Neural progenitor cell (in vitro differentiated cells): ENCODE measurements around the gene SLC16A5.

Experiments used
- EZH2 ChIP-seq: fragments of 200-600 bp; sonication (generic); IDR thresholded peaks from 2 replicates; pipeline ENCODE4 v1.6.1; 2017; ENCODE audit warnings: antibody characterized with exemption, mild to moderate bottlenecking, moderate library complexity
- EZH2phosphoT487 ChIP-seq: fragments of 200-600 bp; sonication (generic); IDR thresholded peaks from 2 replicates; pipeline ENCODE4 v1.6.1; 2017; ENCODE audit warnings: antibody characterized with exemption
- TF ChIP-seq, protein P1 (sequence below): fragments of 200-600 bp; sonication (generic); IDR thresholded peaks from 2 replicates; pipeline ENCODE4 v1.5.1; 2017; ENCODE audit warnings: antibody characterized with exemption, mild to moderate bottlenecking

- TF ChIP-seq, protein P1, sequence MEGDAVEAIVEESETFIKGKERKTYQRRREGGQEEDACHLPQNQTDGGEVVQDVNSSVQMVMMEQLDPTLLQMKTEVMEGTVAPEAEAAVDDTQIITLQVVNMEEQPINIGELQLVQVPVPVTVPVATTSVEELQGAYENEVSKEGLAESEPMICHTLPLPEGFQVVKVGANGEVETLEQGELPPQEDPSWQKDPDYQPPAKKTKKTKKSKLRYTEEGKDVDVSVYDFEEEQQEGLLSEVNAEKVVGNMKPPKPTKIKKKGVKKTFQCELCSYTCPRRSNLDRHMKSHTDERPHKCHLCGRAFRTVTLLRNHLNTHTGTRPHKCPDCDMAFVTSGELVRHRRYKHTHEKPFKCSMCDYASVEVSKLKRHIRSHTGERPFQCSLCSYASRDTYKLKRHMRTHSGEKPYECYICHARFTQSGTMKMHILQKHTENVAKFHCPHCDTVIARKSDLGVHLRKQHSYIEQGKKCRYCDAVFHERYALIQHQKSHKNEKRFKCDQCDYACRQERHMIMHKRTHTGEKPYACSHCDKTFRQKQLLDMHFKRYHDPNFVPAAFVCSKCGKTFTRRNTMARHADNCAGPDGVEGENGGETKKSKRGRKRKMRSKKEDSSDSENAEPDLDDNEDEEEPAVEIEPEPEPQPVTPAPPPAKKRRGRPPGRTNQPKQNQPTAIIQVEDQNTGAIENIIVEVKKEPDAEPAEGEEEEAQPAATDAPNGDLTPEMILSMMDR = no peak
- TF ChIP-seq EZH2 (no peak), EZH2phosphoT487 (no peak)
Observed at GRCh38 chr17:75096082-75096625, 8.4 kb downstream of the SLC16A5 start.
